HG03460 (cell line): ENCODE measurements around the gene RPAP2.

ENCODE experiments used
- ATAC-seq: cut with Tn5 transposase; IDR thresholded peaks from one replicate; pipeline ENCODE4 v1.9.1; 2021; ENCODE audit not compliant: unreplicated experiment

RPAP2 gene

GRCh38 chr1:92445865-92446264 is 147.0 kb downstream of the RPAP2 start:
- ATAC-seq, result no peak

- no peak for ATAC-seq
These were observed 147.7 kb downstream of the RPAP2 start for GRCh38 chr1:92446546-92446945.

GRCh38 chr1:92447033-92447681 is 148.3 kb downstream of the RPAP2 start:
- no peak for ATAC-seq

GRCh38 chr1:92447976-92448375 is 149.1 kb downstream of the RPAP2 start:
- no peak for ATAC-seq
